Activated CD4-positive, alpha-beta T cell treated with anti-CD3 and anti-CD28 coated beads for 48 hours (primary cell): ENCODE results near the gene SORCS2.

Experiments used
- DNase-seq: peaks from one replicate; pipeline ENCODE4 v3.0.0-alpha.2; 2020

SORCS2 gene

GRCh38 chr4:7330031-7330596, 137.8 kb downstream of the SORCS2 start:
- DNase-seq, result no peak

DNA sequence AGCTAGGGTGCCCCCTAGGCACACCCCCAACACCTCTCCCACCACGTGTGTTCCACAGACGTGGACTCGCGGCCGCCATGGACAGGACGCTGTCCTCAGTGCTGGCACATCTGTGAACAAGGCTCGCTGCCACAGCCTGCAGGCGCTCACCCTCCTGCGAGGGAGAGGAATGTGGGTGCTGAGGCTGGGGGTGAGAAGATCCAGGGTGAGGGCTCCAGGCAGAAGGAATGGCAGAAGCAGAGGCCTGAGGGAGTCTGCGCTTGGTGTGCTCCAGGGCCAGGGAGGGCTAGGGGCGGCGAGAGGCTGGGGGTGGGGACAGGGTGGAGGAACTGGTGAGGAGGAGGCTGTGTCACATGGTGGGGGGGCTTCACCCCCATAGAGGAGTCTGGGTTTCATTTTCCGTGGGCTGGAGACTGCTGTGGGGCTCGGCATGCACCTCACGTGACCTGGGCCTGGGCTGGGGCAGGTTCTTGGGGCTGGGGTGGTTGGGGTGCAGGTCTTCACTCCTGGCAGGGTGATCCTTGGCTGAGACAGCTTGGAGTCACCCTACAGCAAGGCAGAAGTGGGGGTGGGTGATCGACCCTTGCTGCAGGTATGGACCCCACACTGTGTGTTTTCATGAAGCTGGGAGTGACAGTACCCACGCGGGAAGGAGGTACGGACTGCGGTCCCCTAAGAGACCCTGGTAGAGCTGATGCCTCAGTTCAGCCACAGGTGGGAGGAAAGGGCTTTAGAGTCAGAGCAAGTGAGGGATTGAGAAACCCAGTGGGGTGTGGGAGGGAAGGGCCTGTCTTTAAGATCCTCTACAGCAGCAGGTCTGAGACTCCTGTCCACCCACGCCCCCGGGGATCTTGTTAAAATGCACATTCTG, 138.7 kb downstream of the SORCS2 start:
- DNase-seq, result no peak

DNA sequence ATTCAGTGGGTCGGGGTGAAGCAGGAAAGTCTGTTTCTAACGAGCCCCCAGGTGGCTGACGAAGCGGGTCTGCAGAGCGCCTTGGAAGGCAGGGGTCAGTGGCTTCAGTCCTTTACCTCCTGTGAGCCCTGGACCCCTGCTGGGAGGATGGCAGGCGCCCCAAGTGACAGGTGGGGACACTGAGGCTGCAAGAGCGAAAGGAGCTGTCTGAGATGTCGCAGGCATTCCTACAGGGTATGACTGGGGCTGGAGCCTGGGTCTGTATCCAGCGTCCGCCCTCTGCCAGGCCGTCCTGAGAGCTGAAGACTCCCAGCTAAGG, 139.3 kb downstream of the SORCS2 start:
- no peak for DNase-seq

DNA sequence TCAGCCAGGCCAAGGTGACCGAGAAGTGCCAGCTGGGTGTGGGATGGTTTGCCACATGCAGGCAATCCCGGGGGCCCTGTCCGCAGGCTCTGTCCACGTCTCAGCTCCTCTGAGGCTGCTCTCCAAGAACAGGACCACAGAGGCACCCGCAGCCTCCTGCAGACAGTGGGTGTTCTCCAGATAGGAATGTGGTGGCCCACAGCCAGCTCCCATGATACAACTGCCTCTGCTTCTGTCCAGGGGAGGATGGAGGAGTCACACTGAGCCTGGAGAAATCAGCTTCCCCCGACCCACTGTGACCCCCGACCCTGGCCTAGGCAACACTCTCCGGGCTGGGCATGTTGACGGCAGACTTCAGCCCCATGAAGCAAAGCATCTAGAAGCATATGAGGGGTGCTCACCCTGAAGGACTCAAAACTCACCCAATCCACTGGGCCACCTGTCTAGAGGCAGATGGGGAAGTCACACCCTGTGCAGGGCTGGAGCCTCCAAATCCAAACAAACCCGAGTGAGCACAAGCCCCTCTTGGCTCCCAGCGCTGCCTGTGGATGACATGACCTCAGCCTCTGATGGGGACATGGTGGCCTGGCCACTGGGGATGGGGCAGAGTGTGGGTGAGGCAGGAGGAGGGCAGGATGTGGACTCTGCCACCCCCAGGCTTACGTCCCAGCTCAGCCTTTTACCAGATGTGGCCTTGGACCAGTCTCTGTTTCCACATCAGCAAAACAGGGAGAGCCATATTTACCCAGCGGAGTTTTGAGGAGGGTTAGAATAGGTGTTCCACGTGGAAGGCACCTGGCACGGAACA, 140.1 kb downstream of the SORCS2 start:
- DNase-seq, result no peak

- DNase-seq, result no peak
Observed at GRCh38 chr4:7333024-7333780, 140.9 kb downstream of the SORCS2 start.

DNA sequence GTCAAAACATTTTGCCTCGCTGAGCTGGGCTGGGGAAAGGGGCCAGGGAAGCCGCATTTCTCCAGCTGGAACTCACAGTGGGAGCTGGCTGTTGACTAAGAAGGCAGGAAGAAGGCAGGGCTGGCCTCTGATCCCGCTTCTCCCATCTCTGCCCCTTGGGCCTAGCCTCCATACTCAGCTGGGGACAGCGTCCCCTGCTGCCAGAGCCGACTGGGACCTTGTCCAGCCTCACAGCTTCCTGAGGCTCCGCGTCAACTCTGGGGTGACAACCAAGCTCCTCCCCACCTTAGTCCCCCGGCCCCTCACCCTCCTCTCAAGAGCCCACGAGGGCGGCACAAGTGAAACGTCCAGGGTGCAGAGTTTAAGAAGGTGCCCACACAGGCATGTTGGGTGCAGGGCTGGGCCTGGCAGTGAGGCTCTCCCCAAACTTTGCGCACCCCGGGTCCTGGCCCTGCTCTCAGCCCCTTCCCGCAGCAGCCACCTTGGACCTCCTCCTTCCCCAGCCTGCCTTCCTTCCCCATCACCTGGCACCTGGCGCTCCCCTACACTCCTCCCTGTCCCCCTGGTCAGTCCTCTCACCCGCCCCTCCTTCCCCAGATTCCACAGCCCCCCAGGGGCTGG, 141.6 kb downstream of the SORCS2 start:
- DNase-seq, result no peak

DNA sequence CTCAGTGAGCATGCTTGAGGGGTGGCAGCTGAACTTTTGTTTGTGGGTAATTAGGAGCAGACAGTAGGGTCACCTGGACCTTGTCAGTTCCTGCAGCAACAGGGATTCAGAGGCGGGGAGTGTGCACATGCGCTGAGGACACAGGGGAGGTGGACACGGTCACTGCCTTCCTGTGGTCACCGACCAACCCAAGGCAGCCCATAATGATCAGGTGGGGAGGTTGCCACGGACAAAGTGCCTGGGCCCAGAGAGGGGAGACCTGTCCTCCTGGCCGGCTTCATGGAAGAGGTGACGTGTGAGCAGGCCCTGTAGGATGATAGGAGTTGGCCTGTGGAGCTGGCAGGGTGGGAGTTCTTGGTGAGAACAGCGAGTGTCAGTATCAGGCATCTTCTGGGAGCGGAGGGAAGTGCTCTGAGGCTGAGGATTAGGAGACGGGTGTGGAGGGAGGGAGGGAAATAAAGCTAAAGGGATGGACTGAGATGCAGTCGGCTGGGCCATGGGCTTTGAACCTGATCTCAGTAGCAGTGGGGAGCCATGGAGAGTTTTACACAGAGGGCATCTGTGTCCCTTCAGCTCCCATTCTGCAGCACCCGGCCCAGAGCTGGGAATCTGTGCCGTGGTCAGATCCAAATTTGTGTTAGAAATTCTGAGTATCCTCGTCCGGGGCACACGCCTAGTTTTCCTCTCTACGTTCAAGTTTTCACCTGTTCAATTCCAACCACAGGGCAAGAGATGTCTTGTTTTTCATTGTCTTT, 142.4 kb downstream of the SORCS2 start:
- no peak for DNase-seq

DNA sequence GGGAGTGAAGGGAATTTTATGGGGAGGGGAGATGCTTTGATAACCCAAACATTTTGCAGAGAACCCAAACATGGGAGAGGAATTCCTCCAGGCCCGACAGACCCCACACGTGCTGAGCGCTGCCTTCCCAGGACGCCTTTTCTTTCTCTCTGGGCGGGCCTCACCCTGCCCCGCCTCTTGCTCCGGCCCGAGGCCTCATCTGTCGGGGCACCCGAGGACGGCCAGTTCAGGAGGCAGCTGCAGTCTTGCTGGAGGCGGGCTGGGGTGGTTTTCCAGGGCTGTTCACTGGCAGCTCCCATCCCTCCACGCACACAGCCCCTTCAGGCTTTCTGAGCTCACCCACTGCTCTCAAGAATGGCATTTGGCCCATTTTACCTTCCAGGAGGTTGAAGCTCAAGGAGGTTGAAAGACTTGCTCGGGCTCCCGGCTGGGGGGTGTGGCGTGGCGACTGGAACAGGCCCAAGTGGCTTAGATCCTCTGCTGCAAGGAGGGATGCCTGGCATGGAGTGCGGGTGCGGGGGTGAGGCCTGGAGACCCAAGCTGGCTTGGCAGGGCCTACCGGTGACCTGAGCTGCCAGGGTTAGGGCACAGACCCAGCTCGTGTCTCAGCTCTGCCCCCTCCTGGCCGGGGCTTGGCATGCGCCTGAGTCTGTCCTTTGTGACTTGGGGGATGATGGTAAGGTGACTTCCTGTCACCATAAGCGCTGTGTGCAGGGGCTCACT, 143.2 kb downstream of the SORCS2 start:
- DNase-seq, result peak; percentile 82

GRCh38 chr4:7336067-7336569, 143.8 kb downstream of the SORCS2 start:
- DNase-seq, result no peak

DNA sequence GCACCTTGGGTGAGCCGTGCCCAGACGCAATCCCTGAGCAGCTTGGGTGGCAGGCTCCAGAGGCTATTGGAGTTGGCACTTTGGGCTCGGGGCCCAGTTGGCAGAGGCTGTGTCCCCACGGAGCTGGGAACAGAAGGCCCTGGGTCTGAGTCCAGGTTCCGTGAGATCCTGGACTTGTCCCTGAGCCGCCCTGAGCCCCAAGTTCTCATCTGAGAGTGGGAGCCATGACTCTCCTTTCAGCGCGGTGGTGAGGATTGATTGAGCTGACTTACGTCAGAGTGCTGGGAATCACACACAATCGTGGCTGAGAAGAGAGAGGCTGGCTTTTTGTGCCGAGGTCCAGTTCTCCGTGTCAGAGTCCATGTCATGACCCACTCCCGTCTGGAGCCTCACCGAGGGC, 144.4 kb downstream of the SORCS2 start:
- no peak for DNase-seq

GRCh38 chr4:7337196-7338058, 145.1 kb downstream of the SORCS2 start:
- no peak for DNase-seq

DNA sequence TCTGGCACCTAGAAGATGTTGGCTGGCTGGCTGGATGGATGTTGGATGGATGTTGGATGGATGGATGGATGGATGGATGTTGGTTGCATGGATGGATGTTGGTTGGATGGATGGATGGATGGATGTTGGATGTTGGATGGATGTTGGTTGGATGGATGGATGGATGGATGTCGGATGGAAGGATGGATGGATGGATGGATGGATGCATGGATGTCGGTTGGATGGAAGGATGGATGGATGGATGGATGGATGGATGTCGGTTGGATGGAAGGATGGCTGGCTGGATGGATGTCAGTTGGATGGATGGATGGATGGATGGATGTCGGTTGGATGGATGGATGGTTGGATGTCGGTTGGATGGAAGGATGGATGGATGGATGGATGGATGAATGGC, 145.7 kb downstream of the SORCS2 start:
- no peak for DNase-seq

- no peak for DNase-seq
Observed at GRCh38 chr4:7338876-7339623, 146.7 kb downstream of the SORCS2 start.

- DNase-seq, result no peak
Observed at GRCh38 chr4:7339751-7340552, 147.6 kb downstream of the SORCS2 start.

- DNase-seq, result no peak
Observed at GRCh38 chr4:7340553-7341433, 148.5 kb downstream of the SORCS2 start.

DNA sequence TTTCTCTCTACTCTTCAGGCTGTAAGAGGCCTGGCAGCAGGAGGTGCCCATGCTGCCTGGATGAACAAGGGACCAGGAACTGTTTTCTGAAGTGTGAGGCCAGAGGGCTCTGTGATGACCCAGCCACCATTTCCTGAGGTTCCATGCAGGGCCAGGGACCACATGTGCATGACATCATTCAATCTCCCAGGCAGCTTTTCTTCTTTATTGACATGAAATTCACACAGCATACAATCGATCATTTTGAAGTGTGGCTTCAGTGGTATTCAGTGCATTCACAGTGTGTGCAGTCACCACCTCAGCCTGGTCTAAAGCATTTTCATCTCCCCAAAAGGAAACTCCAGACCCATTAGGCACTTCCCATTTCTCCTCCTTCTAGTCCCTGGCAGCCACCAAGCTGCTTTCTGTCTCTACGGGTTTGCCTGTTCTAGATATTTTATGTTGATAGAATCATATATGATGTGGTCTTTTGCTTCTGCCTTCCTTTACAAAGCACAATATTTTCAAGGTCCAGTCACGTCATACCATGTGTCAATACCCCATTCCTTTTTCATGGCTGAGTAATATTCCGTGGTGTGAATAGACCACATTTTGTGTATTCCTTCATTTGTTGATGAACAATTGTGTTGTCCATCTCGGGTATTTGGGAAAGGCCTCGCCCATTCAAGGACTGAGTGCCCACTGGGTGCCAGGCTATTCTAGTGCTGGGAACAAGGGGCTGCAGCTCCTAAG, 149.3 kb downstream of the SORCS2 start:
- no peak for DNase-seq
